Urothelium cell line (cell line): ENCODE data around the gene MYPOP.
"Not testable (repeated sequence)": the region's sequence is repeated elsewhere in the genome, so short reads cannot be mapped to it uniquely, and the experiment has no call there.

Experiments
- DNase-seq: peaks from one replicate; pipeline ENCODE4 v3.0.0; 2011; ENCODE audit warnings: low spot score, mixed read lengths
- FAIRE-seq: peaks from 2 replicates; lab custom pipeline; 2011; peaks lifted over from hg19 to GRCh38; lab: Jason Lieb, UNC

The MYPOP gene

GRCh38 chr19:45908956-45909355 lies 6.5 kb upstream of the MYPOP start:
- no peak for DNase-seq
- no peak for FAIRE-seq

- FAIRE-seq (no peak), DNase-seq (no peak)
Measured at GRCh38 chr19:45906221-45906620, 3.8 kb upstream of the MYPOP start.

- DNase-seq = no peak
- no peak for FAIRE-seq
Measured at GRCh38 chr19:45905011-45905410, 2.6 kb upstream of the MYPOP start.

- peak; percentile 99 for FAIRE-seq
- peak; percentile 100 for DNase-seq
Measured at GRCh38 chr19:45902651-45903625, 525 bp upstream of the MYPOP start.

- FAIRE-seq (no peak), DNase-seq (no peak)
Measured at GRCh38 chr19:45901432-45901911, 941 bp downstream of the MYPOP start.

- no peak for FAIRE-seq
- DNase-seq = no peak
Measured at GRCh38 chr19:45900738-45901431, 1.5 kb downstream of the MYPOP start.

GRCh38 chr19:45899919-45900589 lies 2.4 kb downstream of the MYPOP start:
- no peak for DNase-seq
- FAIRE-seq = no peak

- no peak for DNase-seq
- no peak for FAIRE-seq
Measured at GRCh38 chr19:45899253-45899652, 3.2 kb downstream of the MYPOP start.

- FAIRE-seq = no peak
- no peak for DNase-seq
Measured at GRCh38 chr19:45897261-45897812, 5.1 kb downstream of the MYPOP start.

GRCh38 chr19:45895983-45896599 lies 6.3 kb downstream of the MYPOP start:
- not testable (repeated sequence) for DNase-seq, FAIRE-seq

- FAIRE-seq (no peak), DNase-seq (no peak)
Measured at GRCh38 chr19:45895519-45895972, 6.9 kb downstream of the MYPOP start.

GRCh38 chr19:45890877-45891276 lies 11.5 kb downstream of the MYPOP start:
- no peak for FAIRE-seq

GRCh38 chr19:45889210-45889885 lies 13.1 kb downstream of the MYPOP start:
- DNase-seq (no peak), FAIRE-seq (no peak)

More at GRCh38 chr19:45890877-45891276, 11.5 kb downstream of the MYPOP start:
- no peak for DNase-seq

GRCh38 chr19:45887200-45887710 lies 15.2 kb downstream of the MYPOP start:
- DNase-seq (no peak), FAIRE-seq (no peak)

GRCh38 chr19:45886427-45887199 lies 15.8 kb downstream of the MYPOP start:
- DNase-seq = peak; percentile 88
- FAIRE-seq = no peak

GRCh38 chr19:45885556-45886426 lies 16.6 kb downstream of the MYPOP start, which contains the start of gene IRF2BP1:
Gene IRF2BP1 (minus strand): TSS chr19:45886141. CDS start chr19:45885774, 367 bp downstream.
- peak; percentile 5 for FAIRE-seq
- peak; percentile 90 for DNase-seq

GRCh38 chr19:45884682-45885555 lies 17.5 kb downstream of the MYPOP start:
- DNase-seq = no peak
- FAIRE-seq = no peak
